ENCODE results near the gene FDXR.

Gene FDXR

DNA sequence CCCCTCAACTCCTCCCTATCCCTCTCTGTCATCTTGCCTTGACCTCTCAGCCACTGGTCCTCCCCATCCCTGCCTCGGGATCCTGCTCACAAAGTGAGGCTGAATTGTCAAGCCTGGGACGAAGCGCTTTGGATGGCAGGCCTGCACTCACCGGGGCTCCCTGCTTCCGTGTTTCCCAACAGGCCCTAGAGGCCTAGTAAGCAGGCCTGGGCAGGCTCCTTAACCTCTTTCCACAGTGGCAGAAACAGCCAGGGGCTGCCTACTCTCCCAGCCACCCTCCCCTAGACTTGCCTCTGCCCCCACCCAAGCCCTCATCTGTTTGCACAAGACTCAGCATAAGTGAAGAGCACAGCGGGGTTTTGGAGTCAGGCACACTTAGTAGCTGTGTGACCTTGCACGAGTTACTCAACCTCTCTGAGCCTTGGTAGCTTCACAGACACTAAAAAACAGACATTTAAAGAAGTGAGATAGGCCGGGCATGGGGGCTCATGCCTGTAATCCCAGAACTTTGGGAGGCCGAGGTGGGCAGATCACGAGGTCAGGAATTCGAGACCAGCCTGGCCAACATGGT is 25.7 kb upstream of the FDXR start:
- DNase-seq (ENCODE audit: low spot score), result no peak

DNA sequence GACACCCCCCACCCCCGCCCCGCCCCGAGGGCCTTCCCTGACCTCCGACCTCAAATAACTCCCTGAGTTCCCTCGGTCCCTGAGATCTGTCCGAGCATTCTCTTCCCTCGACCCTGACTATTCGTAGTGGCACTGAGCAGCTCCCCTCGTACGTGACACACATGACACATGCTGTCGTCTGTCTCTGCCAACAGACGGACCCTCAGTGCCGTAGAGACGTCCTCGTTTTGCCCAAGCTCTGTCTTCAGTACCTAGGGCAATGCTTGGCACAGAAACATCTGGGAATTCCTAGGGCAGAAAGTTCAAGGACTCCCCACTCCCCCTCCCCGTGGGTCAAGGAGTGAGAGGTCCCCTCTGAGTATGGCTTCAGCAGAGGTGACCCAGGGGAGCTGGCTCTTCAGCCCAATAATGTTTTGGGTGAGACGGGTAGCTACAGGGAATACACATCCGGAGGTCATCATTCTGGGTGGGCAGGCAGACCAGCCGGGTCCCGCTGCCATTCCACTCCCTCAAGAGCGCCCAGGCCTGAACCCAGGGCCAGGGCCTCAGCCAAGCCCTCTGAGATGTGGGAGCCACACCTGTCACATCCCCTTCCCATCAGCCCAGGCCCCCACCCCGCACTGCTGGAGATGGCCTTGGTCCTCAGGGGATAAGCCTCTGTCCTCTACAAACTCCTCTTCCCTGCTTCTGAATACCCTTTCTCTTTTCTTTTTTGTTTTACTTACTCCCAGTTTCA is 21.3 kb upstream of the FDXR start:
- DNase-seq (ENCODE audit: low spot score), result no peak

DNA sequence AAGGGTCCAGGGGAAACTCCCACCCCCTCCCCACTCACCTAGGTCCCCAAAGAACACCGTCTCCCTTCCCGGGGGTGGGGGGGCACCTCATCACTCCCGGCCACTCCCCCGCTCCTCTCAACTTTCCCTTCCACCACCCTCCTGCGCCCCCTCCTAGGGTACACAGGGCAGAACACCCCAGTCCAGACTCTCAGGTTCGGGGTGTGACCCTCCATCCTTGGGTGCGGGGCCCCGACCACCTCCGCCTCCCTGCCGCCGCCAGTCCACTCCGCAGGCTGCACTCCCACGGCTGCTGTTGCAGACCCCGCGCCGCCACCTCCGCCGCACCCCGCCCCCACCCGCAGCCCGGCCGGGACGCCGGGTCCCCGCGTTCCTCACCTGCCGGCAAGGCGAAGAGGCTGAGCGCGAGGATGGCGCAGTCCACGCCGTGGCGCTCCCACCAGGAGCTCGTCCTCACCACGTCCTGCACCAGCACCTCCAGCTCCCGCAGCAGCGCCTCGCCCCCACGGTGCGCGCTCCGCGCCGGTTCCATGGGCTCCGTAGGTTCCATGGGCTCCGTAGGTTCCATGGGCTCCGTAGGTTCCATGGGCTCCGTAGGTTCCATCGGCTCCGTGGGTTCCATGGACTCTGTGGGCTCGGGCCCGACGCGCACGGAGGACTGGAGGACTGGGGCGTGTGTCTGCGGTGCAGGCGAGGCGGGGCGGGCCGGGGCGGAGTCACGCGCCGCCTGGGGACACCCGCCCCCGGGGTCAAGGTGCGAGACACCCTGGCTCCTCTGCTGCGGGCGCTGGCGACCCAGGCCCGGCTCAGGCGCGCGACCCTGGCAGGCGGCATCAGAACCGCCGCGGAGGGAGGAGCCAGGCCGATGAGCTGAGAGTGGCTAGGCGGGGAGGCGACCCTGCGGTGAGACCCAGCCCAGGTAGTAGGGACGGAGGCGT is 20.4 kb upstream of the FDXR start, which contains the start of gene FADS6:
TSS of gene FADS6 (minus strand) at position 660 of the 938 bp plus-strand sequence. CDS start at position 622, 38 bp downstream.
- peak; percentile 66 for DNase-seq (ENCODE audit: low spot score)

DNA sequence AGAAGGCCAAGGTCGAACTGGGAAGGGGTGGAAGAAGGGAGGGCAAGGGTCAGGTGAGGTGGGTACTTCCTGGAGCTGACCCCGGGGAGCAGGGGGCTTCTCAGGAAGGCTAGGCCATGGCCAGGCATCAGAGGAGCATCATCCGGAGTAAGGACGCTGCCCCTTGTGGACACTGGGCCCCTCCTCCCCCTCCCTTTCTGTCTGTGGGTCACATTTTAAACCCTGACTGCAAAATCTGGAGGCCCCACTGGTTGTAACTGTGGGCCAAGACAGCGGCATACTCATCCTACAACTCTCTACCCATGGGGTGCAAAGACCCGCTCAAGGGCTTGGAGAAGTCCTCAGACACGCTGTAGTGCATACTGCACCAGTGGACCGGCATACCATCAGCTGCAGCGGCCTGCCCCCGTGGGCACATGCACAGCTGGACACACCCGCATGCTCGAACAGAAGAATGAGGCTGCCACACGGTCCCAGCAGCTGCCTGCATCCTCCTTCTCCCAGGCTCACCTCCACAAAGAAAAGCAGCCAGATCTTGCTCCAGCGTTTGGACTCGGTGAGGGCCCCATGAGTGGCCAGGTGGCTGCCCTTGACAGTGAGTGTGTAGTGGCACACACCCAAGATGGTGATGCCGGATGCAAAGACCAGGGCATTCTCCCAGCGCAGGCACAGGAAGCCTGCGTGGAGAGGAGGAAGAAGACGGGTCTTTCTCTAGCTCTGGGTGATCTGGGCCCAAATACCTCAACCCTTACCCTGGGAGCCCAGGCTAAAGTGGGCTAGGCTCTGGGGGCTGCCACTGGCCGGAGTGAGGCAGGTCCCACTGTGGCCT is 19.4 kb upstream of the FDXR start:
- no peak for DNase-seq (ENCODE audit: low spot score)

DNA sequence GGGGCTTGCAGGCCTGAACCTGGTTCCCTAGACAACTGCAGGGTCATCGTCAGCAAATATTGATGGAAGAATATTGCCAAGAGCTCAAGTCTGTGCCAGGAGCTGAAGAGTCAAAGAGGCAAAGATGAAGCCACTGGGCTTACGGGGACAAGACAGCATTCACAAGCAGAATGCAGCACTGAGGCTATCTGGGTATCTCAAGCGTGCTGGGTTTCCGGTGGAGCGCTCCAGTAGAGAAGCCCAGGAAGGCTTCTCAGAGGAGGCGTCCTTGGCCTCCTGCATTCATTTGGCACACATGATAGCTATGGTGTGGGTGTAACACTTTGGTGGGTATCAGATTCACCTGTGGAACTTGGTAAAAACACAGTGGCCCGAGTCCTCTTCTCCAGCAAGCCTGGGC is 17.8 kb upstream of the FDXR start:
- no peak for DNase-seq (ENCODE audit: low spot score)

DNA sequence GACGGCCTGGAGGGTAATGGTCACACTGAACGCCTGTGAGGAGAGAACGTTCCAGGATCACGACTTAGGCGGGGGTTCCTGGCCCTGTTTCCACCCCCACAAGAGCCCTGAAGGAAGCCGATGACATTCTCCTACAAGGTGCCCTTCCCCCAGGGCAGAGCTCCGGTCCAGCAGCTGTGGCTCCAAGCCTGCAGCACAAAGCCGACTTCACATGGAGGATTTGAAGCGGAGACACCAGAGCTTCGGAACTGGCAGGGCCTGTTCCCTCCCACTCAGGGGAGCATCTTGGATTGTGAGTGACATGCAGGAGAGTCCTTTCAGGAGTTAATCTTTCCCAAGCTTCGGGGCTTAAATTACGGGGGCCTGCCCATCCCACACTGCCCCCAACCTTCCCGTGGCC is 15.7 kb upstream of the FDXR start:
- no peak for DNase-seq (ENCODE audit: low spot score)

DNA sequence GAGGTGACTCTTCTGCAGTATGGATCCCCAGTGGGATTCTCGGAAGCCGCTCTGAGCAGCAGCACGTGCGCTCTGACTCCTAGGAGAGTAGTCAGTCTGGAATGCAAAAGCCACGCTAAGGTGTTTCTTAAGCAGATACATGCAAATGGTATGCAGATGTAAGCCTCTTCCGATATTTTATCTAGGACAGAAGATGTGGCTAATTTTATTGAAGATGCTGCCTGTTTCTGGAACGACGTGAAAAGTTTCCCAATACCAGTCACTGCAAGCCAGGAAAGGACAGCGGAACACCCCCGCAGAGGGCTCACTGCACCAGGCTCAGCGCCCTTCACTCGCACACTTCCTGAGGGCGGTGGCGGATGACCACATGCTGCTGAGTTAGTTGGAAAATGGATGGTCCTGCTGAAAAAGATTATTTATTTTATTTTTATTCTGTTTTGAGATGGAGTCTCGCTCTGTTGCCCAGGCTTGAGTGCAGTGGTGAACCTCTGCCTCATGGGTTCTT is 10.5 kb upstream of the FDXR start:
- DNase-seq (ENCODE audit: low spot score), result no peak

DNA sequence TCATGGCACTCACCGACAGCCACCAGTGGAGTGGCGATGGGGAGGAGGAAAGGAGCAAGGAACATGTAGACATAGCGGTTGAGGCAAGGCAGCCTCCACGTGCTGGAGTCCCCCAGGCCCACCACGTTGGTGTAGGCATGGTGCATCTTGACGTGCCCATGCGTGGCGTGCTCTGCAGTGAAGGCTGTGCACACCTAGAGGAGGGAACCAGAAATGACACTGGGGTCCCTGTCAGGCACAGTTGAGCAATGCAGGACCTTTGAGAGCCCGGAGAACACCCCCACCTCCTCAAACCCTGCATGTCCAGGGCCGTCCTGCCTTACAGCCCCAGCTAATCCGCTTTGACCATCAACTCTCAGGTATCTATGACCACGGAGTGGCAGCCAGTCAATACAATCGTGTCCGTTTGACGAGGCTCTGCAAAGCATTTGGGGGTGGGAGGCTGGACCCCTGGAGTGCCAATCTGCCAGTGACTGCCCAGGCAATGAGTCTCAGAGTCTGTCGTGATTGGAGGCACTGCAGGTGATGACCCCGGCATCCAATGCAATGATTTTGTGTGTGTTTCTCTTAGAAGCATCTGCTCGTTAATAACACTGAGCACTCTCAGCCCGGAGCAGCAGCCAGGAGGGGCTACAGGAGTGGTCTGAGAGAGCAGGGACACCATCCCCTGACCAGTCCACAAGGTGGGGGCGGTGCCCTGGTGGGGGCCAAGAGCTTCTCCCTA is 9.9 kb upstream of the FDXR start:
- DNase-seq (ENCODE audit: low spot score), result no peak

DNA sequence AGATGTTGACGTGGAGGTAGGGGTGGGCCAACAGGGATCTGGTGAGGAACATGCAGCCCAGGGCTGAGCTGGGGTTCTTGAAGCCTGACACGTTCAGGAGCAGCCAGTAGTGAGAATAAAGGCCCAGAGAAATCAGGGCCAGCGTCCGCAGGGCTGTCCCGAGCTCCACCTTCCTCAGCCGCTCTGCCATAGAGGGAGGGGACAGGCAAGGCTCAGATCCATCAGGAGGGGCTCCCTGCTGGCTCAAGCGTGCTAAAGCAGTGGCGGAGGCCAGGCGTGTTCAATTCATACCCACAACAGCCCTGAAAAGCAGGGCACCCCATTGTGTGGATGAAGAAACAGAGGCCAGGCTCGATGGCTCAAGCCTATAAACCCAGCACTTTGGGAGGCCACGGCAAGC is 8.3 kb upstream of the FDXR start:
- no peak for DNase-seq (ENCODE audit: low spot score)

DNA sequence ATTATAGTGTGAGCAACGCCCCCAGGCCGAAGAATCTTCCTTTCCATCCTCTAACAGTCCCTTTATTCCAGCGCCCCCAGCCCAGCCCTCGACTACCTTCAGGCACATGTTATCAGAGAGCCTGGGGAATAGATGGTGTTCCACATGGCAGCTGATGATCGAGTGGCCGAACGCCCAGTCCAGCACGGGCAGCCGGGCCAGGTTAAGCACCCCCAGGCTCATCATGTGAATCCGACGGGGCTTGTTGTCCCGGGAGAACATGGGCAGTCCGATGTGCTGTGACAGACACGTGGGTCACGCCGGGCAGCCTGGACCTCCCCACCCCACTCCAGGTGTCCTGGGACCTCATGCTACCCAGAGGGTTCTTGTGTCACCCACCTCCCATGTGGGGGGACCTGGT is 6.5 kb upstream of the FDXR start:
- no peak for DNase-seq (ENCODE audit: low spot score)

DNA sequence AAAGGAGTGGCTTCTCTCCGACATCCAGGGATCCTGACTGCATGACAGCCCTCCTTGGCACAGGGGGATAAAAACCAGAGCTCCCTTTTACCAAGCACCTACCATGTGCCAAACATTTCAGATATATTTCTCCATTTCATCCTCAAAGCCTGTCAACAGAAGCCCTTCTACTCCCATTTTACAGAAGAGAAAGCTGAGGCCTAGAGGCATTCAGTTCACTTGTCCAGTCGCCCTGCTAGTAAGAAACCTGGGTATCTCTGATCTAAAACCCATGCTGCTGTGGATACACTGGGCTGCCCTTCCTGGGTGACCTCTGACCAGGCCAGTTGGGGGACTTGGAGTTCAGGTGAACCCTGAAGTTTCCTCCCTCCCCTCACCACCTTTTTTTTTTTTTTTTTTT is 5.9 kb upstream of the FDXR start:
- DNase-seq (ENCODE audit: low spot score), result no peak

DNA sequence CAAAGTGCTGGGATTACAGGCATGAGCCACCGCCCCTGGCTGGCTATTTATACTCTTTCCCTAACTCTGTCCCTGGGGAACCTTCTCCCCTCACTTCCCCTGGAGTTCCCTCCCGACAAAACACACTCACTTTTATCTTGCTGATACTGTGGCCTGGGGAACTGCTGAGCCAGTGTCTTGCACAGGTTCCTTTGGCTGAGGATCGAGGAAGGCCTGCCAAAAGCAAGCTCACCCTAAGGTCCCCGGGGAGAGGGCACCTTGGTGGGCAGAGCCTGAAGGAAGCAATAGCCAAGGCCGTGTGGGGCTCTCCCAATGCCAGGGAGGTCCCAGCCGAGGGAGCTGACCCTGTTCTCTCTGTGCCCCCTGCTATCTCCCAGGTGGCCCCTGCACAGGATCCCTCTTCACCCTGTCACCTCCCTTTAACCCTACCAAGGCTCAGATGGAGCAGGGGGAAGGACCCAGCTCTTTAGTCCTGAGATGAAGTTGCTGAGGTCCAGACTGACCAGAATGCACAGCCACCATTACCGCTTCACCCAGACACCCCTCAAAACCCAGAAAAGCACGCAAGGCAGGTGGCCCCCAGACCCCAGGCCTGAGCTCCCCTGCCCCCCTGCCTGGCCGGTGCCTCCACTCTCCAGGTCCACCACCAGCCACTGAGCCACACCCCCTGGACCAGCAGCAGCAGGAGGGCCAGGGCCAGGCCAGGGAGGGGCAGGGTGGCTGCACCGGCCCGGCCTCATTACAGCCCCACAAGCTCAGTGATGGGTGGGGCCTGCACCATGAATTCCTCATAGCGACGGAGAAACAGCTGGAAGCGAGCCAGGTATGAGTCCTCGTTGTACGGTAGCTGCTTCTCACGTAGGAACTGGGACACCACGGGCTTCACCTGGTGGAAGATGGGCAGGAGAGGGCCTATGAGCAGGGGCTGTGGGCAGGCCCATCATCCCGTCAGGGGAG is 5.1 kb upstream of the FDXR start:
- DNase-seq (ENCODE audit: low spot score), result no peak

DNA sequence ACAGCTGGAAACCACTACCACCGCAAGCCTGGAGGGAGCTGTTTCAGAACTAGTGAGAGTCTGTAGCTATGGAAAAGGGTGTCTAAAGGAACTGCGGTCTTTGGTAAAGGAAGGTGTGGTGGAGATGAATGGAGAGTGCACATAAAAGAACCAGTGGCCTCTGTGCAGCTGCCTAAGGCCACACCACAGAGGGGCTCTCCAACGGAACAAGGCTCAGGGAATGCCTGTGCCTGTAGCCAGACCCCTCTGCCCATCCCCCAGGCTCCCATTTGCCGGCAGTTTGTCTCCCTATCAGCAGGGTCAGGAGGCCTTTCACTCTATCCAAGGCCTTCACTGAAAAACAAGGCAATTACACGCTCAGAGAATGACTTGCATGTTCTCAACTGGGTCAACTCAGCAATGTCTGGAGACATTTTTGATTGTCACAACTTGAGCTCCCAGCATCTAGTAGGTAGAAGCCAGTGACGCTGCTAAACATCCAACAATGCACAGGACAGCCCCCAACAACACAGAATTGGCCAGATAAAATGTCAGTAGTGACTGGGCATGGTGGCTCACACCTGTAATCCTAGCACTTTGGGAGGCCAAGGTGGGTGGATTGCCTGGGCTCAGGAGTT is 3.3 kb upstream of the FDXR start:
- no peak for DNase-seq (ENCODE audit: low spot score)

DNA sequence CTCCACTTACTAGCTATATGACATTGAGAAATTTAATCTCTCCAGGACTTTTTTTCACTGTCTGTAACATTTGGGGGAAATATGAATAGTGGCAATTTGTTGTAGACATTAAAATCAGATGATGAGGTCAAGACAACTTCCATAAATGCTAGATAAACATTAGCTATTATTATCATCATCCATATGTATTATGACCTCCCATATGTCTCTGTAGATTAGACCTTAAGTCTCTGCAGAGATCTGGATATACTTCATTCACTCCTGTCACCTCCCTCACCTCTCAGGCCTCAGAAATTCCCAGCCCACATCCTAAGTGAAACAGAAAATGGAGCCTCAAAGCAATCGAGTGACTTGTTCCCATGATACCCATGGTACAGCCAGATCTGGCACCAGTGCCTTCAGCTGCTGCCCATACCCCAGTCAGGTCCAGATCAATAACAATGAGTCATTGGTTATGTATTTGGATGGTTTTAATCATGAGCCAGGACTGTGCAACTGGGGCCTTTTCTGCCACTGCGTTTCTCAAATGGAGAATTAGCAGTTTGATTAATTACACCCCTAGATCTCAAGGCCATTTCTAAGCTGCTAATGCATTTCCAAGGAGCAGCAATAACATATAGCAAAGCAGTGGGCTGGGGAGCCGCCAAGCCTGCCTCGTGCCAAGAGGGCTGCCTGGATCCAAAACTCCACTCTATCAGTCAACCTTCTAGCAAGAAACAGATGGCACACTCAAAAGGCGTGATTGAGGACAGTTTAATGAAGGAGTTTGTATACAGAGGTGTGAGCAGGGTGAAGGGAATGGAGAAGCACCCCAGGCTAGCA is 2.6 kb upstream of the FDXR start:
- no peak for DNase-seq (ENCODE audit: low spot score)

DNA sequence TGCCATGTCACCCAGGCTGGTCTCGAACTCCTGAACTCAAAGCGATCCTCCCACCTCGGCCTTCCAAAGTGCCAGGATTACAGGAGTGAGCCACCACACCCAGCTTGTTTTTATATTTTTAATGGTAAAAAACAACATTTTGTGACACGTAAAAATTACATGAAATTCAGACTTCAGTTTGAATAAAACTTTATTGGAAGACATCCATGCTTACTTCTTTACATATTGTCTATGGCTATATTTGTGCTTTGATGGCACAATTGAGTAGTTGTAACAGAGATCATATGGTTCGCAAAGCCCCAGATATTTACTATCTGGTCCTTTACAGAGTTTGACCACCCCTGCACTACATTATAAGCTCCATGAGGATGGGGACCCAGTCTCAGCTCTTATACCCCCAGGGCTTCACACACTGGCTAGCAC is 1.8 kb upstream of the FDXR start:
- no peak for DNase-seq (ENCODE audit: low spot score)

DNA sequence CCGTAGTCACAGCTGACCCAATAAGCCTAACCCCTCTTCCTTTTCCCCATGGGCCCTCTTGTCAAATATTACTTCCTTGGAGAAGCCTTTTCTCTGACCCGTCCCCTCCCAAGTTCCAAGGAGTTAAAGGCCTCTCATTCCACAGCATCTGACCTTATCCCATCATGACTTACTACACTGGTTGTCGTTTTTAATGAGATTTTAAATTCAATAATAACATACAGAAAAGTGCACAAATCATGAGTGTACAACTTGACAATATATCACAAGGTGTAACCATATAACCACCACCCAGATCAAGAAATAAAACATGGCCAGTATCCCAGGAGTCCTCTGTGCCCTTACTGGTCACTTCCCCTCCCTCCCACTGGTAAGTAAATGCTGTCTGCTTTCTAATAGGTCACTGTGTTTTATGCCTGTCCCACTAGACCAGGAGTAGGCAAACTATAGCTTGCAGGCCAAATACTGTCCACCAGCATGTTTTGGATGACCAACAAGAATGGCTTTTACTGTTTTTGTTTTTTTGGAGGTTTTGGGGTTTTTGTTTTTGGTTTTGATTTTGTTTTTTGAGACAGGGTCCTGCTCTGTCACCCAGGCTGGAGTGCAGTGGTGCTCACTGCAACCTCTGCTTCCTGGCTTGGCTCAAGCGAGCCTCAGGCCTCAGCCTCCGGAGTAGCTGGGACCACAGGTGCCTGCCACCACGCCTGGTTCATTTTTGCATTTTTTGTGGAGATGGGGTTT is 1.2 kb upstream of the FDXR start:
- no peak for DNase-seq (ENCODE audit: low spot score)

DNA sequence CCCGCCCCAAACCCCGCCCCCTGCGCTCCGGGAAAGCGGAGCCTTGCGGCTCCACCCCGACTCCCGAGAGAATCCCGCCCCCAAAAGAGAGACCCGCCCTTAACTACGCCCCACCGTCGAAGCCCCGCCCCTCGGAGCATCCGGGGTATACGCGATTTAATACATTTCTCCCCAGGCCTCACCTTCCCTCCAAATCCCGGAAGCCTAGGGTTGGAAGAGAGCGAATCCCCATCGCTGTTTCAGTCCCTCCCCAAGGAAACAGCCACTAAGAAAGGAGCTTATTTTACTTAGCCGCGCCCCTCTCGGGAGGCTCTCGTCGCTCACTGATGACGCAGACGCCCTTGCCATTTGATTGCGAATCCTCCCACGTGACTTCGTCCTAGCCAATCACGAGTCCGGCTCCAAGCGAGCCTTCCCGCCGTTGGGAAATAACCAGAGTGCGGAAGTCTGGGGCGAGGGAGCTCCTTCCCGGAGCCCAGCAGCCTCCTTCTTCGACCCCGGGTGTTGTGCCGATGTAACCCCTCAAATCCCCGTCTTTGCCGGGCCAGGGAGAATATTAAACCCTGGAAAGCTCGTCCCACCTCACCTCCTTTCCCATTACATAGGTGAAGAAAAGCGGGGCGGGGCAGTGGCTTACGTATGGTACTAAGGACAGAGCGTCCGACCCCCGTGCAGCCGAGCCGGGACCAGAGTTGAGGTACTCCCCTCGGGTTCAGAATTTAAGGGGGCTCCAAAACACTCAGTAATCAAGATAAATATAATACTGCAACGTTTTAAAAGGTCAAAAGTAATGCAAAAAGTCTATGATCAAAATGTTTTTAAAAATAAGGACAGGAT is 461 bp upstream of the FDXR start:
- peak; percentile 99 for DNase-seq (ENCODE audit: low spot score)
